Liver (tissue), 3 donors: ENCODE results near the gene HSD3B7.

ENCODE experiments used
- CTCF ChIP-seq: fragments of 150-350 bp; IDR thresholded peaks from 2 replicates; pipeline ENCODE4 v1.5.1; 2017; ENCODE audit warnings: improper control_type of control experiment, low read depth, low read length; ENCODE audit not compliant: missing input control
- FOXA1 ChIP-seq: IDR thresholded peaks from 2 replicates; pipeline ENCODE4 v1.6.1; 2016; ENCODE audit warnings: antibody characterized with exemption
- JUND ChIP-seq, 2 donors: IDR thresholded peaks; 2 replicates each; pipeline ENCODE4 v1.6.1; 2016; ENCODE audit warnings: antibody characterized with exemption in 2 of 2
- NR2F2 ChIP-seq: IDR thresholded peaks from 2 replicates; pipeline ENCODE4 v1.6.1; 2016; ENCODE audit warnings: antibody characterized with exemption
- RAD21 ChIP-seq, 2 donors: IDR thresholded peaks; 2 replicates each; pipeline ENCODE4 v1.6.1; 2016; ENCODE audit warnings: antibody characterized with exemption in 2 of 2, mild to moderate bottlenecking in 2 of 2
- REST ChIP-seq: IDR thresholded peaks from 2 replicates; pipeline ENCODE4 v1.6.1; 2016; ENCODE audit warnings: antibody characterized with exemption, mild to moderate bottlenecking
- TAF1 ChIP-seq: conservative IDR thresholded peaks from 2 replicates; pipeline ENCODE4 v1.6.1; 2016; ENCODE audit warnings: antibody characterized with exemption, mild to moderate bottlenecking
- TF ChIP-seq, protein P1 (sequence below): IDR thresholded peaks from 2 replicates; pipeline ENCODE4 v1.6.1; 2016; ENCODE audit warnings: antibody characterized with exemption
- TF ChIP-seq, protein P2 (sequence below): IDR thresholded peaks from 2 replicates; pipeline ENCODE4 v1.6.1; 2016; ENCODE audit warnings: antibody characterized with exemption
- donor health status: healthy.
- donor health status: healthy.

GRCh38 chr16:31009120-31009519 is 24.1 kb downstream of the HSD3B7 start:
- TF ChIP-seq, protein P1, sequence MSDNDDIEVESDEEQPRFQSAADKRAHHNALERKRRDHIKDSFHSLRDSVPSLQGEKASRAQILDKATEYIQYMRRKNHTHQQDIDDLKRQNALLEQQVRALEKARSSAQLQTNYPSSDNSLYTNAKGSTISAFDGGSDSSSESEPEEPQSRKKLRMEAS = no peak
- no peak for TF ChIP-seq CTCF
- TF ChIP-seq TAF1 = no peak
- no peak for TF ChIP-seq JUND (IDR thresholded peaks at IDR 0.05)
- TF ChIP-seq REST = no peak
- TF ChIP-seq RAD21 (IDR thresholded peaks at IDR 0.05) = no peak
- TF ChIP-seq NR2F2 = no peak
- TF ChIP-seq FOXA1 = no peak
- TF ChIP-seq, protein P2, sequence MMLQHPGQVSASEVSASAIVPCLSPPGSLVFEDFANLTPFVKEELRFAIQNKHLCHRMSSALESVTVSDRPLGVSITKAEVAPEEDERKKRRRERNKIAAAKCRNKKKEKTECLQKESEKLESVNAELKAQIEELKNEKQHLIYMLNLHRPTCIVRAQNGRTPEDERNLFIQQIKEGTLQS = no peak
